HUES48 (cell line): ENCODE measurements around the gene LMBR1.

Source experiments
- H3K27ac ChIP-seq: one replicate; pipeline ENCODE4 v1.7.0; 2013; ENCODE audit warnings: low read depth, low read length, inconsistent platforms
- H3K27me3 ChIP-seq: 2 replicates; pipeline ENCODE4 v1.6.1; 2013; ENCODE audit warnings: mild to moderate bottlenecking, low read length; ENCODE audit not compliant: control insufficient read depth, insufficient read depth
- H3K36me3 ChIP-seq: 2 replicates; pipeline ENCODE4 v1.6.1; 2013; ENCODE audit warnings: low read length; ENCODE audit not compliant: control insufficient read depth, insufficient read depth
- H3K4me1 ChIP-seq: 2 replicates; pipeline ENCODE4 v1.6.1; 2013; ENCODE audit warnings: mild to moderate bottlenecking, low read length; ENCODE audit not compliant: control insufficient read depth, insufficient read depth
- H3K4me3 ChIP-seq: 2 replicates; pipeline ENCODE4 v1.5.1; 2013; ENCODE audit warnings: mild to moderate bottlenecking, low read depth, low read length
- H3K9ac ChIP-seq: 2 replicates; pipeline ENCODE4 v1.6.1; 2013; ENCODE audit warnings: mild to moderate bottlenecking, low read depth, low read length, moderate library complexity
- H3K9me3 ChIP-seq: 2 replicates; pipeline ENCODE4 v1.6.1; 2013; ENCODE audit warnings: low read length; ENCODE audit not compliant: control insufficient read depth, insufficient read depth

LMBR1 gene

DNA sequence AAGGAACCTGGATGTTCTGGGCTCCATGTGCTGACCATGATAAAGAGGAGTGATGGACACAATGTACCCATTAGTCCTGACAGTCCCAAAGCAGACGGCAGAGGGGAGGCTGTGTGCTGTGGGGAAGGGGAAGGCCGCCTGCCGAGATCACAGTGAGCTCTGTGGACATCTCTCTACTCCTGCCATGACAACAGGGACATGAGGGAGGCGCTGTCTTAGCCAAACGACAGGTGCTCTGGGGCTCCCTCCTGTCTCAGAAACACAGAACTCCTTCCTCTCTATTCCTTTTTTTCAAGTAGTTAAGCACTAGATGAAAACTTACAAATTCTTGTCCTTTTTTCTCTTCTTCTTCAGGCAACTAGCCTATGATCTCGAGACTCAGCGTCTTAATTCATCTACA, 139.4 kb downstream of the LMBR1 start:
- no peak overlapping the region for H3K9ac ChIP-seq

DNA sequence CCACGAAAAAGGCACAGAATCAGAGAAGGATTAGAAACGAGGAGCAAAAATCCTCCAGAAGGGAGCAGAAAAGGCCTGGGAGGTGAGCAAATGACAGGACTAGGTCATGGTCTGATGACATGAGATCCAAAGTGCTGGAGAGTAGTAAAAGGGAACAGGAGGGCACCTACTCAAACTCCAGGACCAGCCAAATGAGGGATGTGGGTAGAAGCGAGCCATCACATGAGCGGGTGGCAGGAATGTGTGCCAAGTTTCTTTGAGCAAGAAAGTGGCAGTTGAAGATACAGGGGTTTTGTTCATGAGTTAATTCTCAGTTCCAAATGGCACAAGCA, 139.8 kb downstream of the LMBR1 start:
- Histone ChIP-seq H3K9ac (no peak overlapping the region), H3K36me3 (peaks cover 13% of the 10 kb centered on the region; the same call in 1 of the 2 replicates), H3K27me3 (no peaks in the 10 kb centered on the region), H3K4me1 (peaks cover 10% of the 10 kb centered on the region; the same call in 1 of the 2 replicates), H3K9me3 (no peaks in the 10 kb centered on the region), H3K4me3 (no peak overlapping the region), H3K27ac (no peak overlapping the region)

More for the DNA sequence above, 139.4 kb downstream of the LMBR1 start:
- peaks cover 13% of the 10 kb centered on the region; the same call in 1 of the 2 replicates for H3K36me3 ChIP-seq
- H3K27ac ChIP-seq: no peak overlapping the region
- H3K27me3 ChIP-seq: no peaks in the 10 kb centered on the region
- no peak overlapping the region for H3K4me3 ChIP-seq
- no peaks in the 10 kb centered on the region for H3K9me3 ChIP-seq
- peaks cover 10% of the 10 kb centered on the region; the same call in 1 of the 2 replicates for H3K4me1 ChIP-seq

DNA sequence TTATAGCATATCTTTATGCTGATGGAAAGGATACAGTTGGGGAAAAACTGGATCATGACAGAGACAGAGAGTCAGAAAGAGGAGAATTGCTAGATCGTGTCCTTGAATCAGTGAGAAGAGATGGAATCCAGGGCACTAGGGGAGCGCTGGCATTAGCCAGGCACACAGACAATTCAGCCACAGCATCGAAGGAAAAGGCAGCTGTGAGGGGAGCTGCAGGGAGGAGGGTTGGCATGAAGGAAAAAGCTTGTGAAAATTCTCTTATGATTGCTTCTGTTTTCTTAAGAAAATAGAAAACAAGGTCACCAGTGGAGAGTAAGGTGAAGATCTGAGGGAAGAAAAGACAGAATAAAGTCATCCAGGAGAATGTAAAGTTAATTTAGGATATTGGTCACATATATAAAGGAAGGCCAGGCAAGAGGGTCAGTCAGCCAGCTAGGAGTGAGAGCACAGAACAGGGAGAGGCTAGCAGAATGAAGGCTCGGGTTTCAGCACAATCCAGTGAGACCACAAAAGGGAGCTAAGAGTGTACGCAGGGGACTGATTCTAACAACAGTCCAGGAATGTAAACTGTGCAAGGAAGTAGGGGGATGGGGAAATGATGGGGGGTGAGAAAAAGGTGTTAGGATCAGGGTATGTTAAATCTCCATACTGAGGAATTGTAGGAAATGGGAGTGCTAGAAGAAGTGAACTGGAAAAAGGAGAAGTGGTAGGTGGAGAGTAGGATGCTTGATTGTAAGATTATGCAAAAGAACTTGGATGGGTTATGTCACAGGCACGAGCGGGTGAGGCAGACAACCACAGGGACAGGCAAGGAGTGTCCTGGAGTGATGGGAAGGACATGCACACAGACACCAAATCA, 140.4 kb downstream of the LMBR1 start:
- Histone ChIP-seq H3K4me1 (peaks cover 10% of the 10 kb centered on the region; the same call in 1 of the 2 replicates), H3K27me3 (no peaks in the 10 kb centered on the region), H3K27ac (no peak overlapping the region), H3K4me3 (no peak overlapping the region), H3K36me3 (peaks cover 13% of the 10 kb centered on the region; the same call in 1 of the 2 replicates), H3K9me3 (no peaks in the 10 kb centered on the region), H3K9ac (no peak overlapping the region)

DNA sequence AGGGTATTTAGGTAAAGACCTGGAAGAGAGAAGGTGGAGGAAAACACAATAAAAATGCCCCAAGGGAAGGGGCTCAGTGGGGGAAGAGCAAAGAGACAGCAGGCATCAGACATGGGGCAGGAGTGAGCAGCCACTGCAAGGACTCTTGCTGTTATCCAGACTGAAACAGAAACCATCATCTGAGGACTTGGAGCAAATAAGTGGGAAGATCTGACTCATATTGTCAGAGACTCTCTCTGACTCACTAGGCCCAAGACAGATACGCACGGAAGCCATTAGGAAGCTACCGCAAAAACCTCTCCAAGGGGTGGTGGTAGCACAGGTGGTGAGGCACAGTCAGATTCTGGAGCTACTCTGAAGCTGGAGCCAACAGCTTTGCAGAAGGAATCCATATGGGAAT, 141.7 kb downstream of the LMBR1 start:
- Histone ChIP-seq H3K27ac (no peak overlapping the region), H3K4me1 (peaks cover 10% of the 10 kb centered on the region; the same call in 1 of the 2 replicates), H3K27me3 (no peaks in the 10 kb centered on the region), H3K9ac (no peak overlapping the region), H3K36me3 (peaks cover 13% of the 10 kb centered on the region; the same call in 1 of the 2 replicates), H3K9me3 (no peaks in the 10 kb centered on the region), H3K4me3 (no peak overlapping the region)

DNA sequence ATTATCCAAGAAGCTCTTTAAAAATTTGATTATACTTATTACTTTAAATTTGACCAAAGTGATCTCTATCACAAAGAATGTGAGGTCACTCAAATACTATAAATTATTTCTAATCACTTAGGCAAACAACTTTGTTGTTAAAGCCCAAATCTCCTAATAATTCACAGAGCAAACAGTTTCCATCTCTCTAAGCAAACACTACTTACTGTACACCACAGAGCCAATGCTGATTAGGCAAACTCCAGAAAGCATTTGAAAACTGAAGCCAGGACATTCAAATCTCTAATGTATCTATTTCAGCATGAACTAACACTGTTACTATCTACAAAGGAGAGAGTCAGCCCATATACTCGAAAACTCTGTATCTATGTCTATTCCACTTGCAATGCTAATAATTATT, 145.3 kb downstream of the LMBR1 start:
- Histone ChIP-seq H3K27me3 (no peaks in the 10 kb centered on the region), H3K4me1 (peaks cover 7% of the 10 kb centered on the region; the same call in 1 of the 2 replicates), H3K9ac (no peak overlapping the region), H3K4me3 (no peak overlapping the region), H3K27ac (no peak overlapping the region), H3K9me3 (no peaks in the 10 kb centered on the region), H3K36me3 (peaks cover 3% of the 10 kb centered on the region; the same call in 1 of the 2 replicates)

DNA sequence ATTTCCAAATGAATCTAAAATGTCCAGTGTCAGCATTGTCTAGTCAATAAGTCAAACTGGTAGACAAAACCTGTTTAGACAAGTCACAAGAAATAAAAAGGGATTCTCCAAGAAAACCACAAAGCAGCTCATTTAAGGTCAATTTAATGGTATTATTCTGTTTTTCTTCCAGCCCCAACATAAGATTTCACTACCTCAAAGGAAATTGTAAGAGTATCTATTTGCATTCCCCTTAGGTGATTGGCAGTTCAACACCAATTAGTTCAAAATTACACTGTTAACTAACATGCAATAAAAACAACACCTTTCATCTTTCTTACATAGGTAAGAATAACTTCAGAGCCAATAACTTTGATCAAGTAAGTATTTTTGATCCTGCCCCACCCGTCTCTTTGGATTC, 146.1 kb downstream of the LMBR1 start:
- no peaks in the 10 kb centered on the region for H3K9me3 ChIP-seq
- H3K9ac ChIP-seq: no peak overlapping the region
- peaks cover 3% of the 10 kb centered on the region; the same call in 1 of the 2 replicates for H3K36me3 ChIP-seq
- no peaks in the 10 kb centered on the region for H3K27me3 ChIP-seq
- H3K4me3 ChIP-seq: no peak overlapping the region
- no peak overlapping the region for H3K27ac ChIP-seq
- H3K4me1 ChIP-seq: no peaks in the 10 kb centered on the region

DNA sequence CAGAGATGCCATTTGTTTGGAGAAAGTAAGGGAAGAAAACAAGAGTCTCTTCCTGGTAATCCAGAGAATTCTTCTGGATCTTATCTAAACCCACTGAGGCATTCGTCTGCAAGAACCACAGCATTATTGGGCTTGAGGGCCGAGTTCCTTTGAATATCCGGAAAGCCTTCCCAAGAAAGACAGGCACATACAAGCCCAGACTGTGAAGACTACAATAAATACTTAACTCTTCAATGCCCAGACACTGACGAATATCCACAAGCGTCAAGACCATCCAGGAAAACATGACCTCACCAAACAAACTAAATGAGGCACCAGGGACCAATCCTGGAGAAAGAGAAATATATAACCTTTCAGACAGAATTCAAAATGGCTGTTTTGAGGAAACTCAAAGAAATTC, 153.4 kb downstream of the LMBR1 start:
- Histone ChIP-seq H3K4me3 (no peak overlapping the region), H3K36me3 (no peaks in the 10 kb centered on the region), H3K27me3 (no peaks in the 10 kb centered on the region), H3K9me3 (no peaks in the 10 kb centered on the region), H3K4me1 (no peaks in the 10 kb centered on the region), H3K27ac (no peak overlapping the region), H3K9ac (no peak overlapping the region)

DNA sequence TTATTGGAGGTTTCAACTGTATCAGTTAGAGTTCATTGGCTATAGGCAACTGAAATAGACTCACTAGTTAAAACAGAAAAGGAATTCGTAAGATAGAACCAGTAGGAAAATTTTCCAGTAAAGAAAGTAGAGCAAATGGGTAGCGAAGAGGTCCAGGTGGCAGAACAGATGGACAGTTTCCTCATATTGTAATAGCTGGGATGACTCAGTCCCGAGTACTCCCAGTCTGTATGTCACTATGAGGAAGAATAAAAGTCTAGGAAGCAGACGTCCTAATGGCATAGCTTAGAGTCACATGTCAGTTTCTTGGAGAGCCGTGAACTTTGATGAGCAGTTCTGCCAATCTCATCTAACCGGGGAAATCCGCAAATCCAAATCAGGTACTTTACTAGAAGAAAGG, 157.1 kb downstream of the LMBR1 start:
- Histone ChIP-seq H3K36me3 (peaks cover 4% of the 10 kb centered on the region; the same call in 1 of the 2 replicates), H3K9me3 (0 out of 2 replicates have a peak, but pooled peaks cover 6% of the 10 kb centered on the region), H3K27ac (no peak overlapping the region), H3K4me1 (no peaks in the 10 kb centered on the region), H3K4me3 (no peak overlapping the region), H3K9ac (no peak overlapping the region), H3K27me3 (no peaks in the 10 kb centered on the region)

DNA sequence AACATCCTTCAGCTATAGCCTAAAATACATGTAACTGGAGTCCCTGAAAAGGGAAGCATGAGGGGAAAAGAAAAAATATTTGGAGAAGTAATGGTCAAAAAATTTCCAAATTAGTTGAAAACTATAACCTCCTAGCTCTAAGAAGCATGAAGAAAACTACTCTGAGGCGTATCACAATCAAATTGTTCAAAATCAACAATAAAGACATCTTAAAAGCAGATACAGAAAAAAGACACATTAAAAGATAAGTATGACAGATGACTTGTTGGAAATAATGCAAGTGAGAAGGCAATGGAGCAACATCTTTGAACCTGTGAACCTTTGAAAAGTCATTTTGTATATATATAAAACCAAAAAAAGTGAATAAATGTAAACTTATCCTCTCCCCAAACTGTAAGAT, 159.3 kb downstream of the LMBR1 start:
- Histone ChIP-seq H3K4me3 (no peak overlapping the region), H3K9ac (no peak overlapping the region), H3K4me1 (no peaks in the 10 kb centered on the region), H3K9me3 (0 out of 2 replicates have a peak, but pooled peaks cover 6% of the 10 kb centered on the region), H3K36me3 (peaks cover 4% of the 10 kb centered on the region; the same call in 1 of the 2 replicates), H3K27me3 (no peaks in the 10 kb centered on the region), H3K27ac (no peak overlapping the region)

DNA sequence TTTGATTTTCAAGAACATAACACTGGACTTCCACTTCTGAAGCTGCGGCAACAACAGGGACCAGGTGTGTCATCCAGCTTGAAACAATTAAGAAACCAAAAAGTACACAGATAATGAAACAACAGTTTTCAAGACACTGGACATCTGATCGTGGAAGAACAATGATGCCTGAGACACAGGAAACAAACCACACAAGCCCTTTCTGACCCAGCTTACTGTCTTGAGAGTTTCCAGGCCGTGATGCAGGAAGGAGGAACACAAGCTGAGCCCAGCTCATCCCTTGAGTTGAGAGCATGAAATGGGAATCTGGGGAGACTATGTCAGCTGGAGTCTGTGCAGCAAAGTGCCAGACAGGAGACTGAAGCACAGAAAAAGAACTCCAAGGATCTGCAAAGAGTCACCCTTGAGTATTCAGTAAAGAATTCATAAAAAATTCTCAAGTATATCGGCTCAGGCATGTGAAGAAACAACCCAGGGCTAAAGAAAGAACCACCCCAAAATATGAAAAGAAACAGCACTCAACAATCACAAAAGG, 160.8 kb downstream of the LMBR1 start:
- H3K27me3 ChIP-seq: no peaks in the 10 kb centered on the region
- H3K9ac ChIP-seq: no peak overlapping the region
- H3K9me3 ChIP-seq: 0 out of 2 replicates have a peak, but pooled peaks cover 6% of the 10 kb centered on the region
- H3K27ac ChIP-seq: no peak overlapping the region
- no peak overlapping the region for H3K4me3 ChIP-seq
- no peaks in the 10 kb centered on the region for H3K4me1 ChIP-seq
- peaks cover 4% of the 10 kb centered on the region; the same call in 1 of the 2 replicates for H3K36me3 ChIP-seq

DNA sequence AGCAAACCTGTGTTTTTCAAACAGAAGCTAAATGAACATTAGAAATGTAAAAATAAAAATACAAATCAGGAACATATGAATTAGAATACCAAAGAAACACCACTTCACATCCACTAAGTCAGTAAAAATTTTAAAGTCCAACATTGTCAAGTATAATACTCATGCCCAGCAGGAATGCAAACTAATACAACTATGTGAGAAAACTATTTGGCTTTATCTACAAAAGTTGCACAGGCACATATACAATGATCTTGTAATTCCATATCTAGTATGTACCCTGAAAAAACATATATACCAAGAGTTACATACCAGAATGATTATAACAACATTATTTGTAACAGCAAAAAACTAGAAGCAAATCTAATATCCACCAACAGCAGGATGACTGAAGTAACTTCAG, 161.3 kb downstream of the LMBR1 start:
- no peaks in the 10 kb centered on the region for H3K4me1 ChIP-seq
- H3K27ac ChIP-seq: no peak overlapping the region
- no peak overlapping the region for H3K4me3 ChIP-seq
- H3K27me3 ChIP-seq: no peaks in the 10 kb centered on the region
- peaks cover 4% of the 10 kb centered on the region; the same call in 1 of the 2 replicates for H3K36me3 ChIP-seq
- H3K9me3 ChIP-seq: 0 out of 2 replicates have a peak, but pooled peaks cover 6% of the 10 kb centered on the region
- no peak overlapping the region for H3K9ac ChIP-seq
